ENCODE measurements around the gene LYPLA2. TPM values are rescaled to one million over a fixed set of nuclear protein-coding genes. Genes with fewer than 3 reads are reported as not detected.

LYPLA2 gene
- 10 to 100 TPM; 70.6 to 84.5 (median 73.3) TPM for total RNA-seq
- total RNA-seq (2013) = 42.9 TPM

DNA sequence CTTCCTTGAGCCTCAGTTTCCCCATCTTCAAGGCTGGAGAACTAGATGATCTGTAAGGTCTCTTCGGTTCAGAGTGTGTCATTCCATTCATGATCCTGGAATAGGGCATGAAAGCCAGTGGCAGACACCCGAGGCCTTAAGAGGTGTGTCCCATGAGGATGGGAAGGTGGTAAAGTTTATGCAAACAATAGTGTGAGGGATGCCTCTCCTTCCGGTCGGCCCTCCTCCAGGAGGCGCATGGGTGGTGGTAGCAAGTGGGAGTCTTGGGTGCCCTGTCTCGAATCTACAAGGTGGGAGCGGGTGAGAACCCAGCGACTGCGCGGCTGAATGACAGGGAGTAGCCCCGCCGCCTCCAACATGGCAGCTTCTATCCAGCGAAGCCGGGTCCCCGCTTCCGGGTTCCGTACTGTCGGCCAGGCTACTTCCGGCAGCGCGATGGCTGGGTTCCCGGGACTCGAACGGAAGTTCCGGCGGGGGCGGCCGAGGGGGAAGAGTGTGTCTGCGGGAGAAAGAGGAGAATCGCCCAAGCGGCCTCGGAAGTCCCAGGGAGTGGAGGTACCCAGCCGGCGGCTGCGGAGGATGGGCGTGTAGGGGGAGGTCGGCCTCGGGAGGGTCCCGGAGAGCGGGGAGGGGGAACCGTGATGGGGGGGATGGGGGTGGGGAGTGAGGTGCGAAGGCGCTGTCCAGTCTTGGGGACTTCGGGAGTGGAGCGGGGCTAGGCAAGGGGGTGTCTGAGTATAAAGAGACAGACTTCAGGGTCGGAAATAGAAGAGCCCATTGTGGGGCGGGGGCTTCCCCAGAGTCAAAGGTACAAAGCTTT lies at the start of gene LYPLA2:
TSS of gene LYPLA2 (plus strand) at position 450 of the 820 bp plus-strand sequence. CDS start 1,538 bp downstream, outside the sequence.
- peak within 1 kb of the TSS; percentile 90 to 100 for H3K27ac Mint-ChIP-seq
- peak within 1 kb of the TSS; percentile 87 for H3K27ac ChIP-seq (ENCODE audit: low read length)
- intact Hi-C loops (cut with micrococcal nuclease) = no loop called here
- H3K36me3 ChIP-seq (ENCODE audit: control insufficient read depth, insufficient read depth, low read length) = peaks cover 30% of the 10 kb centered on the region
- peaks cover 19 to 42% of the 10 kb centered on the region in 2 donors for H3K4me1 Mint-ChIP-seq
- no peaks in the 10 kb centered on the region for H3K27me3 Mint-ChIP-seq (ENCODE audit: low read depth in 2 of 2)
- H3K4me3 Mint-ChIP-seq = peak within 1 kb of the TSS; percentile 99
- H3K4me1 ChIP-seq (ENCODE audit: control insufficient read depth, insufficient read depth, low read length) = peaks cover 31% of the 10 kb centered on the region
- DNase-seq (peak; percentile 82 to 92), ATAC-seq (peak; percentile 91 to 94 (median 94))
- no peaks in the 10 kb centered on the region for H3K27me3 ChIP-seq (ENCODE audit: control insufficient read depth, insufficient read depth, low read length)
- TF ChIP-seq, protein P1, sequence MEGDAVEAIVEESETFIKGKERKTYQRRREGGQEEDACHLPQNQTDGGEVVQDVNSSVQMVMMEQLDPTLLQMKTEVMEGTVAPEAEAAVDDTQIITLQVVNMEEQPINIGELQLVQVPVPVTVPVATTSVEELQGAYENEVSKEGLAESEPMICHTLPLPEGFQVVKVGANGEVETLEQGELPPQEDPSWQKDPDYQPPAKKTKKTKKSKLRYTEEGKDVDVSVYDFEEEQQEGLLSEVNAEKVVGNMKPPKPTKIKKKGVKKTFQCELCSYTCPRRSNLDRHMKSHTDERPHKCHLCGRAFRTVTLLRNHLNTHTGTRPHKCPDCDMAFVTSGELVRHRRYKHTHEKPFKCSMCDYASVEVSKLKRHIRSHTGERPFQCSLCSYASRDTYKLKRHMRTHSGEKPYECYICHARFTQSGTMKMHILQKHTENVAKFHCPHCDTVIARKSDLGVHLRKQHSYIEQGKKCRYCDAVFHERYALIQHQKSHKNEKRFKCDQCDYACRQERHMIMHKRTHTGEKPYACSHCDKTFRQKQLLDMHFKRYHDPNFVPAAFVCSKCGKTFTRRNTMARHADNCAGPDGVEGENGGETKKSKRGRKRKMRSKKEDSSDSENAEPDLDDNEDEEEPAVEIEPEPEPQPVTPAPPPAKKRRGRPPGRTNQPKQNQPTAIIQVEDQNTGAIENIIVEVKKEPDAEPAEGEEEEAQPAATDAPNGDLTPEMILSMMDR (IDR thresholded peaks at IDR 0.05) = no peak
- peak within 1 kb of the TSS; percentile 88 for H3K4me3 ChIP-seq (ENCODE audit: low read length)
- no peaks in the 10 kb centered on the region for H3K9me3 ChIP-seq (ENCODE audit: control insufficient read depth, insufficient read depth, low read length)
- H3K36me3 Mint-ChIP-seq = peaks cover 4% of the 10 kb centered on the region
- 2% methylated on average over 47 of the region's 47 CpGs for WGBS (ENCODE audit: insufficient coverage)
- no peaks in the 10 kb centered on the region for H3K9me3 Mint-ChIP-seq

DNA sequence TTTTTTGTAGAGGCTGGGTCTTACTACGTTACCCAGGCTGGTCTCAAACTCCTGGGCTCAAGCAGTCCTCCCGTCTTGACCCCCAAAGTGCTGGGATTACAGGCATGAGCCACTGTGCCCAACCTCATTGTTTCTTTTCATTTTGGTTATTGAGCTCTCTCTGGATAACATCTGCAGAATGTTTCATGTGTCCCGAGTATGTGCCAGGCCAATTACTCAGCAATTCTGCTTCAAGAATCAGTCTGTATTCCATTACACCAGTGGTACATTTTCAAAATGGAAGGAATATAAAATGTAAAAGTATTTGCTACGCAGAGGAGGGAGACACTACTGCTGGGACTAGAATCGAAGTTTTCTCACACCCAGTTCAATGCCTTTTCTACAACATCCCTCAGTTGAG lies 49.3 kb upstream of the LYPLA2 start:
- ATAC-seq (no peak), DNase-seq (no peak)
- TF ChIP-seq, protein P1 (IDR thresholded peaks at IDR 0.05) = no peak
- no peaks in the 10 kb centered on the region for H3K27me3 Mint-ChIP-seq (ENCODE audit: low read depth in 2 of 2)
- Histone ChIP-seq H3K27me3 (ENCODE audit: control insufficient read depth, insufficient read depth, low read length) (no peaks in the 10 kb centered on the region), H3K4me3 (ENCODE audit: low read length) (no peak overlapping the region), H3K9me3 (ENCODE audit: control insufficient read depth, insufficient read depth, low read length) (no peaks in the 10 kb centered on the region), H3K4me1 (ENCODE audit: control insufficient read depth, insufficient read depth, low read length) (peaks cover 16% of the 10 kb centered on the region), H3K27ac (ENCODE audit: low read length) (no peak overlapping the region), H3K36me3 (ENCODE audit: control insufficient read depth, insufficient read depth, low read length) (no peaks in the 10 kb centered on the region)
- H3K36me3 Mint-ChIP-seq = no peaks in the 10 kb centered on the region
- H3K4me1 Mint-ChIP-seq = peaks cover 28 to 32% of the 10 kb centered on the region in 2 donors
- intact Hi-C loops (cut with micrococcal nuclease) = no loop called here
- peak overlapping the region; percentile 94 for H3K4me3 Mint-ChIP-seq
- WGBS (ENCODE audit: insufficient coverage) = 73% methylated on average over 3 of the region's 5 CpGs
- peak overlapping the region; percentile 86 to 88 for H3K27ac Mint-ChIP-seq
- no peaks in the 10 kb centered on the region for H3K9me3 Mint-ChIP-seq

- intact Hi-C loops (cut with micrococcal nuclease) = no loop called here
- Mint-ChIP-seq H3K9me3 (no peaks in the 10 kb centered on the region), H3K27me3 (ENCODE audit: low read depth in 2 of 2) (no peaks in the 10 kb centered on the region), H3K4me1 (peaks cover 39 to 44% of the 10 kb centered on the region in 2 donors), H3K4me3 (peak overlapping the region; percentile 94), H3K27ac (peak overlapping the region; percentile 86 to 88), H3K36me3 (no peaks in the 10 kb centered on the region)
- Histone ChIP-seq H3K4me1 (ENCODE audit: control insufficient read depth, insufficient read depth, low read length) (peaks cover 16% of the 10 kb centered on the region), H3K27me3 (ENCODE audit: control insufficient read depth, insufficient read depth, low read length) (no peaks in the 10 kb centered on the region), H3K4me3 (ENCODE audit: low read length) (peak overlapping the region; percentile 71), H3K27ac (ENCODE audit: low read length) (peak overlapping the region; percentile 78), H3K9me3 (ENCODE audit: control insufficient read depth, insufficient read depth, low read length) (no peaks in the 10 kb centered on the region), H3K36me3 (ENCODE audit: control insufficient read depth, insufficient read depth, low read length) (no peaks in the 10 kb centered on the region)
- peak; percentile 19 to 41 (median 31) for ATAC-seq
- TF ChIP-seq, protein P1 (IDR thresholded peaks at IDR 0.05) = no peak
- DNase-seq = no peak
- 10% methylated on average over 28 of the region's 28 CpGs for WGBS (ENCODE audit: insufficient coverage)
Observed at GRCh38 chr1:23742670-23743286, 48.2 kb upstream of the LYPLA2 start.
